NCI-H1436 treated with DMSO at 0.1 percent for 48 hours (cell line): ENCODE data around the gene OSGEP.
A peak's percentile ranks its signal among the peaks of the same experiment; 100 is the strongest.
"Not testable (repeated sequence)": the region's sequence is repeated elsewhere in the genome, so short reads cannot be mapped to it uniquely, and the experiment has no call there.

Source experiments
- DNase-seq: peaks from one replicate; lab custom pipeline; 2025; lab: John Stamatoyannopoulos, UW

The OSGEP gene

DNA sequence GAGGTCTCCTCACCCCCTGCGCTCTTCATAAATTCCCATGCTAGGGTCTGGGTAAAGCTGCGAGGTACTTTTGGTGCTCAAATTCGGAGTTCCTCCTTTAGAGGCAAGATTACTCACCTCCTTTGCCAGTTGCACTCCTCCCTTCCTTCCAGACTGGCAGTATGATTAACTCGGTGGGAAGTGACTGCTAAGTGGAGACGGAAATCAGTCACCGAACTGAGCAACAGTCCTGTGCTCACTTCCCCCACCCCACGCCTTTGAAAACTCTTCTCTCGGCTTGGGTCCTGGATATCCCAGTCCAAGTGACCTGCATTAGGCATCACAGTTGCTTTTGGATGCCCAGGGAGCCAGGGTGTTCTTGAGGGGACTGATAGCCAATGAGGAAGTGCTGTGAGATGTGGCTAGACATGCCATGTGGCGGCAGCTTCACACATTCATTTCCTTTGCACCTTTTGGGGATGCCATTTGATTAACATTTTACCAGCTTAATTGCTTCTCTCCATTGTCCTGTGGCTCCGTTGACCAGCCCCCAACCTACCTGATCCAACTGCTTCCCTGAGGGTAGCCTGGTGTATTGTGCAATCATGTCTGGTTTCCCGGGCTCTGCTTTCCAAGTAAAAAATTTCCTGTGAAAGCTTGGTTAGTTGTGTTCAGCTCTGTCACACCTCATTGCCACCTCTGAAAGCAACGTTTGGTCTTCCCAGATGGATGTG is 15.4 kb upstream of the OSGEP start:
- DNase-seq, result no peak

DNA sequence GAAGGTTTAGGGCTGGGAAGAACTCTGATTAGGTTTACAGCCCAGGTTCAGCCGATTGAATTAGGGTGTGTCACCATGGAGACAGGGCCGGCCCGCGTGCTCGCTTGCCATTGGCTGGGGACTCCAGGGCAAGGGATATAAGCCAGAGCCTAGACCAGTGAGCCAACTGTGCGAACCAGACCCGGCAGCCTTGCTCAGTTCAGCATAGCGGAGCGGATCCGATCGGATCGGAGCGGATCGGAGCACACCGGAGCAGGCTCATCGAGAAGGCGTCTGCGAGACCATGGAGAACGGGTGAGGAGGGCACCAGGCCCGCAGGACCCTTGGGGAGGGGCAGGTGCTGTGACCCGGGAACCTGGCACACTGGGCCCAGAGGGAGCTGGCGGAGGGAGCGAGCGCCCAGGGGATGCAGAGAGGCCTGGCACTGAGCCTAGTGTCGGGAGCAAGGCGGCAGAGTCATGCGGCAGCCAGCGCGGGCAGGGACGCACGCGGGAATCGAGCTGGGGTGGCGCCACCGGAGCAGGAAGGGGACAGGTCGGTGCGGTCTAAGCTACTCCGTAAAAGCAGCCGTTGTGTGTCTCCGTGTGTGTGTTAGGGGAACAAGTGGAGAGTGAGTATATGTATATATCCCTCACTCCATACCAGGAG is 14.8 kb upstream of the OSGEP start, which contains the start of gene PNP:
TSS of gene PNP (plus strand) at position 165 of the 648 bp plus-strand sequence. CDS start at position 284, 119 bp downstream.
- DNase-seq, result peak; percentile 83

DNA sequence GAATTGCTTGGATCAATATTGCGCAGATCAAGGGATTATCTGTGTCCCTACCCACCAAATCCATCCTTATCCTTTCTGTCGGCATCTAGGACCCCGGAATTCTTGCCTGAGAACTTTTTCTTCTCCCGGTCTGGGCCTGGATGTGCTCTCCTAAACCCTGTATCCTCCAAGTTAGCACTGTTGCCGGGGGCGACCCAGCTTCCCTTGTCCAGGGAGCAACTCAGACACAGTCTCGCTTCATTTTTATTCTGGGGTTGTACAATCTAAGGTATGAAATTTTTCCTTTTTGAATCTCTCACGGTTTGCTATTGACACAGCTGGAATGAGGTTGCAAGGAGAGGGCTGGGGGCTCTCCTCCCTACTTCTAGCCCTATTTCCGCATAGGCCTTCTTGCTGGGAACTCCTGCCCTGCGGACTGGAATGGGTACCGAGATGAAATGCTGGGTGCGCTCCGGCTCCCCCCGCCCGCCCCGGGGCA is 14.2 kb upstream of the OSGEP start:
- DNase-seq, result no peak

DNA sequence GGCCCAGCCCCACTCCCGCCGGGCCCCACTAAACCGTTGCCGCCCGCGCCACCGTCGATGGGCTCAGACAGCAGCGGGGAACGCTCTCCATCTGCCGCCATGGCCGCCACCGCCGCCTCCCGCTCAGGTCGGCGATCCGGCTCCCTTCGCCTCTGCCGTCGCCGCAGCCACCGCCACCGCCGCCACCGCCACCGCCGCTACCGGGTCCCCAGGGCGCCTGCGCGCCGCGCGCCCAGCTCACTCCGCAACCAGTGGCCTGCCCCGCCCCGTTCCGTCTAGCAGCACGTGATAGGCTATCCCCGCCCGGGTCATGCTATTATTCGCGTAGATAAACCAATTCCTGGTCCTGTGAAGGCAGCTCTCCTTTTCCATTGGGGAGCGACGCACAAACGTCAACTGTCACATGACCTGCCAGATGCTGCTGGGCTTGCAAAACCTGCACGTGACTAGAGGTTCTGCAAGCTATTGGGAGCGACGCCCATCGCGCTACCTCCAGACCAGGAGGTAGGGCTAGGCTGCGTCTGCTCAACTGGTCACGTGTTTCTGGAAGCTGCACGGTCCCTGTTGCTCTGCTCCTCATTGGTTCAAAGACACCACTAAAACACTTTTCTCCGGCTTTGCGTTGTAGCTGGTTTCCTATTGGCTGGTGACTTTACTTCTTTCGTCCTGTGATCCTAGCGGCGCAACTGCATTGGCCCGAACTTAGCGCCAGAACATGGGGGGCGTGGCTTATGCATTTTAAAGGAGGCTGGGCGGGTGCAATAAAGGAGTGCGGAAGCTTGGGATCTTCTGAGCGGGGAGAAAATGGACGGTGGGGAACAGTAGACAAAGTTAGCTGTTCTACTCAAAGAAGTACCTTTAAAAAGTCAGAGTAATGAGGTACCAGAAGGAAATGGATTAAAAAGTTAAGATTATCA is 6.9 kb upstream of the OSGEP start, which contains the start of gene PIP4P1:
TSS of gene PIP4P1 (minus strand) at position 210 of the 917 bp plus-strand sequence. CDS start at position 101, 109 bp downstream.
- DNase-seq, result peak; percentile 99

DNA sequence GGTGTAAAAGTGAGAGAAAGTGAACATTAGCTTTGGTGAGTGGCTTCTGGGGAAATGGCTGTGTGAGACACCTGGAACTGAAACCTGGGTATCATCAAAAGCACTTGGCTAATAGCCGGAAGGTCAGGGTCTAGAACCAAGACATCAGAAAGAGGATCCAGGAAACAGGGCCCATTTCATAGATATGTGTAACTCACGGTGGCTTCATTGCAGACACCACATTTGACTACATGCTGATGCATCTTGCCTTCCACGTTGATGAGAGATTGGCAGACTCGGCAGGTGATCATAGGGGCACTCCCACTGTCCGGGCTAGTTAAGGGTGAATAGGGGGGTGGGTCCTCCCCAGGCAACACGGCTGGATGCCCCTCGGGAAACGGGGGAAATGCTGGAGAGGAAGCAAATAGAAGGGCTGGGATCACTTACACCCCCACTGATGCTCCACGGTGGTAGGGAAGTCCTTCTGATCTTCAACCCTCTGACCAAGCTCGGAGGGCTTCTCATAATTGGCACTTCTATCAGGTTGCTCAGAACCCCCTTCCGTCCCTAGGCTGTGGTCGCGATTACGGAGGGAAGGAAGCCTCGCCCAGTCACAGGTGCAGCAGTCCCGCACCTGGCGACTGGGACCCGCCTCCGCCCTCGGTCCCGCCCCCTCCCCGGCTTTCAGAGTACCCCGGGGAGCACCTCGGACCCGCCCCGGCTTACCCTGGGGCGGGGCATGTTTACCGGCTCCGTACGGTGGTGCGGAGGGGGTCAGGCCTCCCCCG is 6.0 kb upstream of the OSGEP start:
- DNase-seq, result no peak

DNA sequence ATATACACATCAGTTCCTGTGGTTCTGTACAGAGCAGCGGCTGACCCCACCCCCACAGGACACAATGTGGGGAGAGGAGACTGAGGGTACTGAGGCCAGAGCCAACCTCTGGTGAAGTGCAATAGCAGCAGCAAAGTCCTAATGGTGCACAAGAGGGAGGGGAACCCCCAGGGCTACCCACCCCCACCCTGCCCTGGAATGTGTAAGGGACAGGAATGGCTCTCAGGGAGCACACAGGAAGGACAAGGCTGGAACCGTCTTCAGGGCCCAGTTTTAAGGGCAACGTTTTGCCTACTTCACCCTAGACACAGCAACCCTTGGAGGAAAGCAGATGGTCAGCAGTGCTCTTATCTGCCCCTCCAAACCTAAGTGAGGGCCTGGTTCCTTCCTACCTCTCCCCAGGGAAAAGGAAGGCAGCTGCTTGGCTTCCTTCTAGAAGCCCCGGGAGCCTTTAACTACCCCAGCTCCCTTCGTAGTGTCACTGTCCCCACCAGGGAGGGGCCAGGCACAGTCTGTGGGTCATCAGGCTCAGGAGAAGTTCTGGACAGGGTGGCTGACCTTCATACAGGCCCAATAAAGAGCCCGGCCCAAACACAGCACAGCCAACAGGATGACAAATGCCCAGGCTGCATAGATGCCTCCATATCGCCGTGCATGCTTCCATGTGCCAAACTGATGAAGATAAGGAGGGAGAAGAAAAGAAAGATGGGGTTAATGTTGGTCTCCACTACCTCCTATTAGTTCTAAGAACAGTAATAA is 3.6 kb upstream of the OSGEP start:
- DNase-seq, result no peak

DNA sequence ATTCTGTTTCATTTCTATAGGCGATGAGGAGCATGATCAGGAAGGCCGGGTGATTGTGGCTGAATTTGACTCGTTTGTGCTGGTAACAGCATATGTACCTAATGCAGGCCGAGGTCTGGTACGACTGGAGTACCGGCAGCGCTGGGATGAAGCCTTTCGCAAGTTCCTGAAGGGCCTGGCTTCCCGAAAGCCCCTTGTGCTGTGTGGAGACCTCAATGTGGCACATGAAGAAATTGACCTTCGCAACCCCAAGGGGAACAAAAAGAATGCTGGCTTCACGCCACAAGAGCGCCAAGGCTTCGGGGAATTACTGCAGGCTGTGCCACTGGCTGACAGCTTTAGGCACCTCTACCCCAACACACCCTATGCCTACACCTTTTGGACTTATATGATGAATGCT is 2.4 kb upstream of the OSGEP start:
- no peak for DNase-seq

DNA sequence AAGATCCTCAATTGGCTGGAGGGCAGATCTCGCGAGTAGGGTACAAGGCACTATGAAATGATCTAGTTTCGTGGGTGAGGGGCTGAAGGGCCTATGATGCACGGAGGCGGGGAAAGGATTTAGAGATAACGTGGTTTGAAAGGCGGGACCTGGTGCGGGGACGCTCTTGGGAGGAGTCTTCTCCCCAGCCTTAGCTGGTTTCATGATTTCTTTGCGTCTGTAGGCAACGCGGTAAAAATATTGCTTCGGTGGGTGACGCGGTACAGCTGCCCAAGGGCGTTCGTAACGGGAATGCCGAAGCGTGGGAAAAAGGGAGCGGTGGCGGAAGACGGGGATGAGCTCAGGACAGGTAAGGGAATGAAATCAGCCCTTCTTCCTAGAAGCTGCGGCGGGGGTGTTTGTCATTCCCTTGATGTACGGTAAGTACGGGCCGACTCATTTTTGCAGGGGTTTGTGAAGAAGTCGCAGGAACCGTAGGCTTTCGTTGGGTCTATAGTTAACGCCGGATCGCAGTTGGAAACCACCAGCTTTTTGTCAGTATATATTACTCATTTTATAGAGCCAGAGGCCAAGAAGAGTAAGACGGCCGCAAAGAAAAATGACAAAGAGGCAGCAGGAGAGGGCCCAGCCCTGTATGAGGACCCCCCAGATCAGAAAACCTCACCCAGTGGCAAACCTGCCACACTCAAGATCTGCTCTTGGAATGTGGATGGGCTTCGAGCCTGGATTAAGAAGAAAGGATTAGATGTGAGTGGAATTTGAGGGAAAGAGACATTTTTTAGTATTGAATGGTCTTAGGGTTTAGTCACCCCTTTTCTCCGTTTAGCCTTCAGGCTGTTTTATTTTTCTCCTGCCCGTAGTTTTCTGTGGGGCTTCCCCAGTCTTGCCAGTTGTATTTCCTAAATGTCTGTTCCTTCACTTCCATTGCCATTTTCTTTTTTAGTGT is 1.0 kb upstream of the OSGEP start:
- no peak for DNase-seq

DNA sequence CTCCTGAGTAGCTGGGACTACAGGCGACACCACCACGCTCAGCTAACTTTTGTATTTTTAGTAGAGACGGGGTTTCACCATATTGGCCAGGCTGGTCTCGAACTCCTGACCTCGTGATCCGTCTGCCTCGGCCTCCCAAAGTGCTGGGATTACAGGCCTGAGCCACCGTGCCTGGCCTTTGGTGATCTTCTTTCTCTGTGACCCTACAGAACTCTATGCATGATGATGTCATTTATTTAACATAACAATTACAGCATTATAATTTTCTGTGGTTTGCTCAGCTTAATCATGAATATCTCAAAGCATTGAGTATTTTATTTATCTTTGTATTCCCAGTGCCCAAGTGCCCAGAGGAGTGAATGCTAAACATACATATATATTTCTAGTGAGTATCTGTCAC is 1.8 kb downstream of the OSGEP start:
- not testable (repeated sequence) for DNase-seq

DNA sequence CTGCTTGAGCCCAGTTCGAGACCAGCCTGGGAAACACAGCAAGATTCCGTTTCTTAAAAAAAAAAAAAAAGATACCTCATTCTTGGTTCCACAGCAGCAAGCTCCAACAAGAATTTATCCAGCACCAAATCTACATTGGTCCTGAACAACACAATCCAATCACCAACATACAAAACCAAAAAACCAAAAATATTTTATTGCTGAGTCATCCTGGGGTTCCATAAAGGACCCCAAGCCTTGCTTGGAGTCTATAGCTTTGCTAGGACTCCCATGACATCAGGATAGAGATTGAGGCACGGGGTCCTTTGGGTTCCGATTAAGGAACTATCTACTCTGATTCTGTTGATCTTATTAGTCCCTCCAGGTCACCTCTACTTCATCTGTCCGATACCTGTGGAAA is 7.7 kb downstream of the OSGEP start:
- no peak for DNase-seq

DNA sequence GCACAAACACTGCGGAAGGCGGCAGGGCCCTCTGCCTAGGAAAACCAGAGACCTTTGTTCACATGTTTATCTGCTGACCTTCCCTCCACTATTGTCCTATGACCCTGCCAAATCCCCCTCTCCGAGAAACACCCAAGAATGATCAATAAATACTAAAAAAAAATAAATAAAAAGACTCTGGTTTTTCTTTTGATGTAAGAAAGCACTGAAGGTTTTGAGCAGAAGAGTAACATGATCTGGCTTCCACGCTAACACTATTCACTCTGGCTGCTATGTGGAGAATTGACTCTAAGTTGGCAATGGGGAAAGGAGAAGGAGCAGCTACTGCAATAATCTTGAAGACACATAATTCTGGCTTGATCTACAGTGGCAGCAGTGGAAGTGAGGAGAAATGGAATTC is 11.0 kb downstream of the OSGEP start:
- DNase-seq, result not testable (repeated sequence)

DNA sequence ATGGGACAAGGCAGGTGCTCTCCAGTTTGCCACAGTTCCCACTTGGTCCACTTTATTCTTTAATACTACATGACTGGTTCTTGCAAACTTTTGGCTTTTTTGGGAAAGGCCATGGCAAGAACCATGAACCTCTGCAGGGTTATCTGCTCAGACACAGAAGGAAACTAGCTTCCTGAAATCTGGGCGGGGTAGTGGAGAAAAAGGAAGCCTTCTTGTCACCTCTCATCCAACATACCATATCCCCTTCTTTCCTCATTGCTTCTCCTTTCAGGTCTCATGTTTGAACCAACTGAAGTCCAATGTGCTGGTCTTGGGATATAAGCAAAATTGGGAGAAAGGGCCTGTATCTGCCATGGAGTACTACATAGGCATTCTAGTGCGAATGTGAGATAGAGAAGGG is 13.2 kb downstream of the OSGEP start:
- no peak for DNase-seq

DNA sequence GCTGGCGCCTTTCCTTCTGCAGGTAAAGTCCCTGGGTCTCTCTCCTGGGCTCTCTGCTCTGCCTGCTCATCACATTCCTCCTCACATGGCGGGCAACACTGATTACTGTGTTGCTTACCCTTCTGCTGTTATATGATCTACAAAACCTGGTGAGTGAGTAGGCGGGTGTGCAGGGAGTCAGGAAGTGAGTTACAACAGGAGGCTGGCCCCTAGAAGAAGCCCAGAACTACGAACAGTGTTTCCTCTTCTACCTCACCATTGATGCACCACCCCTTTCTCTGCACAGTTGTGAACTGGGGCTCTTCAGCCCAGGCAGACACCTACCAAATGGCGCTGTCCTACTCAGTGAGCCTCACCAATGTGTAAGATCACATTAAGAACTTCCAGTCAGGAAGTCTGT is 13.7 kb downstream of the OSGEP start:
- no peak for DNase-seq

DNA sequence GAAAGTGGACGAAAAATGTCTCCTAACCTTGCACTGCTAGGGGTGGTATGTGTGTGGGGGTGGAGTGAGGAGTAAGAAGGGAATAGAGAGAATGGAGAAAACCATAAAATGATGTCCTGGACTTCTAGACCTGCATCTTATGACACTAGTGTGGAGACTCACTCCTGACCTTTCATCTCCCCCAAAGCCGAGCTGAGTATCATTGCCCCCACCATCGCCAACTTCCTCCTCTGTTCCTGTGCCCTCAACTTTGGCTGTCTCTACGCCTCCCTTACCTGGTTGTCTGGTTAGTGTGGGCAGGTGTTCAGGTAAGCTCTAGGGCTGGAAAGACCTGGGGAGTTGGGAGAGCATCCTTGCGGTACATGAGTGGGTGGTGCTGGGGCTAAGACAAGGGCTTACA is 14.1 kb downstream of the OSGEP start:
- no peak for DNase-seq

DNA sequence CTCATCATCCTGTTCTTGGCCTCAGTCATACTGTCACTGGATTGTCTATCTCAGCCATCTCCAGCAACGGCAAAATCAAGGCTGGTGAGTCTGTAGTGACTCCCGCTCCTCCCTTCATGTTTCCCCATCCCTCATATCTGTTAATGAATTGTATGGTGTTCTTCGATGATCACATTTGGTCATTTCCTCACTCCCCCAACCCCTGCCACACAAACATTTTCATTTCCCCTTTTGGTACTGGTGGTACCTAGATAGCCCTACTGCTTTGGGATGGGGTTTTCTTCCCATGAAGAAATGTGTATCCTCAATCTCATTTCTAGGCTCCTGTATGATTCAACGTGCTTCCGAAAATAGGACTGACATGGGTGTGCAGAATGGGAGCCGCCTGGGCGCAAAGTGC is 15.9 kb downstream of the OSGEP start:
- DNase-seq, result no peak

DNA sequence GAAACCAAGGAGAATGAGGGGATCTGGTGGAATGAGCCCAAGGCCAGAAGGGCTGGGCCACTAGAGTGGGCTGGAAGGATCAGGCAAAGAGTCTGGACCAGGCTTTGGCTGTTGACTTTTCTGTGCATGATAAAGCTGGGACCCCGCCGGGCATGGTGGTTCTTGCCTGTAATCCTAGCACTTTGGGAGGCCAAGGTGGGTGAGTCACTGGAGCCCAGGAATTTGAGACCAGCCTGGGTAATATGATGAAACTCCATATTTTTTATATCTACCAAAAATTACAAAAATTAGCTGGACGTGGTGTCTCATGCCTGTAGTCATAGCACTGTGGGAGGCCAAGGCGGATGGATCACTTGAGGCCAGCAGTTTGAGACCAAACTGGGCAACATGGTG is 18.3 kb downstream of the OSGEP start:
- DNase-seq, result no peak

DNA sequence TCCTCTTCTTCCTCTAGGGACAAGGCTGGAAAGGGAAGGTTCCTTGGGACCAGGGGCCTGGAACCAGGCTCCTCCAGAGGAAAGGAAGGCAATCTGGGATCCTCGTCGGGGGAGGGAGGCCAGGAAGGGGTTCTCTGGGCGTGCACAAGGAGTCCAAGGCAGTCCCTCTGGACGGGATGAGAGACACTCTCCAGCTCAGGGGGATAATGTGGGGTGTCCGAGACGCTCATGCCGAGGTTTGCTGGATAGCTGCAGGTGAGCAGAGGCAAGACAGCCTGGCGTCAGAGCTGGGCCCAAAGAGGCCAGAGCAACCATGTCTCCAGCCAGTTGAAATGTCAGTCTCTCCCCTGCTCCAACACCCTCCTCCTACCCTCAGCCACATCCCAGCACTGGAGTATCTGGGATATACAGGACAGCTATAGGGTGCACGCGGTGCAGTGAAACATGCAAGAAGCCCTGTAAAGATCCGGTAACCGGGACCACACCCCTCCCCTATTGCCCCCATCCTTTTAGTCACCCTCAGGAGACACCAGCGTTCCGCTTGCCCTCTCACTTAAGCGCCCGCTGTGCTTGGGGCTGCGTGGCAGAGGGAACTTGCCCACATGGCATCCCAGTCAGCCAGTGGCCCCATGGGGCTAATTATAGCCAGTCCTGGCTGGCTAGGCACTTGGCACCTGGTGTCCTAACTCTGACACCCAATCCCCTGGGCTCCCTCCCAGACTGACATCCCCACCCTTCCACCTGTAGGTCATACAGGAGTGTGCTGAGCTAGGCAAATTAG is 18.8 kb downstream of the OSGEP start, which contains the start of gene KLHL33:
TSS of gene KLHL33 (minus strand) at position 585 of the 781 bp plus-strand sequence. CDS start at position 230, 355 bp downstream.
- DNase-seq, result no peak

DNA sequence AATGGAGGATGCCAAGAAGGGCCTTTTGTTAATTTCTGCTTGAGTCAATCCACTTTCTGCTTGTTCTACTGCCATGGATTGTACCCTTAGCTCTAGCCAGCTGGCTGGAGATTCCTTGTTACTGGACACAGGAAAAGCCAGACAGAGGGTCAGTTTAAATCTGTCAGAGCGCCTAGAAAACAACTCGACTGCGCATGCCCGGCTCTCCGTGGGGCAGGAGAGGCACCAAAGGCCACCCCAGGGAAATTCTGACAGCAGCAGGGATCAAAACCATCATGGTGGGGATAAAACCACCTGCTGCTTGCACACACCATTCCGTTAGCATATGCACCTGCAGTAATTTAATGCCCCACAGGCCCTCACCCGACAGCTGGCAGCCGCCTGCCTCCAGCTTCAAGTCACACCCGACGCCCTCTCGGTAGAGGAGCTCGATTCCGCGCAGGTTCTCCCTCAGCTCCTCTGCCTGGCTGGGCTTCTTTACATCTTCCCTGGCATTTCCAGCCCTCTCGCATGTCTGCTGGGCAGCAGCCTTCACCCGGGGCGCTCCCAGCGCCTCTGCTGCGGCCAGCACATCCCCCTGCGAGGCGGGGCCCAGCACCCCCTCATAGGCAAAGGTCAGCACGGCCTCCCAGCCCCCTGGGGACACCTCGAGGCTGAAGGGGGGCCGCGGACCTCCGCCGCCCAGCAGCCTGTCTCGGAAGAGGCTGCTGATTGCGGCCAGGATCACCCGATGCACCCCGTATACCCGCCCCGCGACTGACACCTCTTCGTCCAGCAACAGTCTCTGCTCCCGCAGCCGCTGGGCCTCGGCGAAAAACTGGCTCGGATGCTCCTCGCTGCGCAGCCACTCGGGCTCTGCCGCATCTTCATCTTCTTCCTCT is 19.7 kb downstream of the OSGEP start:
- DNase-seq, result no peak
